HG03159 (cell line): ENCODE data around the gene PSMD5.

ENCODE experiments used
- ATAC-seq: cut with Tn5 transposase; IDR thresholded peaks from one replicate; pipeline ENCODE4 v1.9.1; 2021; ENCODE audit warnings: mild to moderate bottlenecking, moderate library complexity; ENCODE audit not compliant: unreplicated experiment

The PSMD5 gene

GRCh38 chr9:120767451-120767850 lies 75.3 kb downstream of the PSMD5 start:
- ATAC-seq, result no peak
